ENCODE data around the gene GIGYF2. TPM values are rescaled to one million over a fixed set of nuclear protein-coding genes. Genes with fewer than 3 reads are reported as not detected.
A peak's percentile ranks its signal among the peaks of the same experiment; 100 is the strongest.

The GIGYF2 gene
- total RNA-seq, 2 experiments from 2014 or later: 52.5 to 55.5 TPM

- Histone ChIP-seq H3K4me1 (ENCODE audit: insufficient read depth, low read length) (no peaks in the 10 kb centered on the region), H3K9me3 (ENCODE audit: control insufficient read depth in 1 of 2, insufficient read depth in 1 of 2, low read length in 2 of 2) (no peaks in the 10 kb centered on the region), H3K4me3 (ENCODE audit: low read length) (no peak overlapping the region), H3K27me3 (ENCODE audit: control insufficient read depth in 1 of 2, insufficient read depth in 2 of 2, low read length in 2 of 2) (no peaks in the 10 kb centered on the region), H3K27ac (ENCODE audit: low read depth in 1 of 2, low read length in 2 of 2) (no peak overlapping the region), H3K36me3 (ENCODE audit: insufficient read depth, low read length) (peaks cover 85% of the 10 kb centered on the region)
- CTCF ChIA-PET: no interaction called here
- H3K36me3 Mint-ChIP-seq (ENCODE audit: low read depth): peaks cover 94% of the 10 kb centered on the region
- DNase-seq (no peak), ATAC-seq (ENCODE audit: poor library complexity) (no peak)
- no peak overlapping the region for H3K4me3 Mint-ChIP-seq
- no peak overlapping the region for H3K27ac Mint-ChIP-seq
- intact Hi-C loops (cut with DNase I, micrococcal nuclease): no loop called here
- no peaks in the 10 kb centered on the region for H3K9me3 Mint-ChIP-seq
- POLR2A ChIA-PET: no interaction called here
- no peak for TF ChIP-seq CTCF (IDR thresholded peaks at IDR 0.05)
- H3K27me3 Mint-ChIP-seq: no peaks in the 10 kb centered on the region
- H3K4me1 Mint-ChIP-seq (ENCODE audit: low read depth): no peaks in the 10 kb centered on the region
Observed at GRCh38 chr2:232816657-232817056, 119.5 kb downstream of the GIGYF2 start.

- ChIA-PET POLR2A (no interaction called here), CTCF (no interaction called here)
- Histone ChIP-seq H3K9me3 (ENCODE audit: control insufficient read depth in 1 of 2, insufficient read depth in 1 of 2, low read length in 2 of 2) (no peaks in the 10 kb centered on the region), H3K4me1 (ENCODE audit: insufficient read depth, low read length) (no peaks in the 10 kb centered on the region), H3K4me3 (ENCODE audit: low read length) (no peak overlapping the region), H3K36me3 (ENCODE audit: insufficient read depth, low read length) (peaks cover 78% of the 10 kb centered on the region), H3K27ac (ENCODE audit: low read depth in 1 of 2, low read length in 2 of 2) (no peak overlapping the region), H3K27me3 (ENCODE audit: control insufficient read depth in 1 of 2, insufficient read depth in 2 of 2, low read length in 2 of 2) (no peaks in the 10 kb centered on the region)
- Mint-ChIP-seq H3K36me3 (ENCODE audit: low read depth) (peaks cover 94% of the 10 kb centered on the region), H3K4me1 (ENCODE audit: low read depth) (no peaks in the 10 kb centered on the region), H3K4me3 (no peak overlapping the region), H3K27ac (peak overlapping the region; percentile 13), H3K9me3 (no peaks in the 10 kb centered on the region), H3K27me3 (no peaks in the 10 kb centered on the region)
- TF ChIP-seq CTCF (IDR thresholded peaks at IDR 0.05): no peak
- DNase-seq (no peak), ATAC-seq (ENCODE audit: poor library complexity) (no peak)
- intact Hi-C loops (cut with DNase I, micrococcal nuclease): no loop called here
Observed at GRCh38 chr2:232817756-232818155, 120.6 kb downstream of the GIGYF2 start.

GRCh38 chr2:232829988-232830387 lies 132.9 kb downstream of the GIGYF2 start:
- ChIA-PET CTCF (no interaction called here), POLR2A (no interaction called here)
- H3K9me3 ChIP-seq (ENCODE audit: control insufficient read depth in 1 of 2, insufficient read depth in 1 of 2, low read length in 2 of 2): no peaks in the 10 kb centered on the region
- H3K4me3 ChIP-seq (ENCODE audit: low read length): no peak overlapping the region
- DNase-seq (no peak), ATAC-seq (ENCODE audit: poor library complexity) (no peak)
- intact Hi-C loops (cut with DNase I, micrococcal nuclease): no loop called here
- no peaks in the 10 kb centered on the region for H3K27me3 ChIP-seq (ENCODE audit: control insufficient read depth in 1 of 2, insufficient read depth in 2 of 2, low read length in 2 of 2)
- no peak overlapping the region for H3K27ac Mint-ChIP-seq
- H3K27ac ChIP-seq (ENCODE audit: low read depth in 1 of 2, low read length in 2 of 2): no peak overlapping the region
- peaks cover 5% of the 10 kb centered on the region for H3K4me1 Mint-ChIP-seq (ENCODE audit: low read depth)
- H3K4me1 ChIP-seq (ENCODE audit: insufficient read depth, low read length): no peaks in the 10 kb centered on the region
- no peak overlapping the region for H3K4me3 Mint-ChIP-seq
- peaks cover 87% of the 10 kb centered on the region for H3K36me3 Mint-ChIP-seq (ENCODE audit: low read depth)
- H3K9me3 Mint-ChIP-seq: no peaks in the 10 kb centered on the region
- no peaks in the 10 kb centered on the region for H3K27me3 Mint-ChIP-seq
- peaks cover 67% of the 10 kb centered on the region for H3K36me3 ChIP-seq (ENCODE audit: insufficient read depth, low read length)
- no peak for TF ChIP-seq CTCF (IDR thresholded peaks at IDR 0.05)

Measured in CD4-positive, alpha-beta T cell (primary cell).